Smooth muscle cell of the brain vasculature (primary cell): ENCODE data around the gene FNBP1.
"Not testable (repeated sequence)": the region's sequence is repeated elsewhere in the genome, so short reads cannot be mapped to it uniquely, and the experiment has no call there.

Experiments used
- DNase-seq: peaks from one replicate; pipeline ENCODE4 v3.0.0-alpha.2; 2012; ENCODE audit warnings: low read depth, low spot score

FNBP1 gene

DNA sequence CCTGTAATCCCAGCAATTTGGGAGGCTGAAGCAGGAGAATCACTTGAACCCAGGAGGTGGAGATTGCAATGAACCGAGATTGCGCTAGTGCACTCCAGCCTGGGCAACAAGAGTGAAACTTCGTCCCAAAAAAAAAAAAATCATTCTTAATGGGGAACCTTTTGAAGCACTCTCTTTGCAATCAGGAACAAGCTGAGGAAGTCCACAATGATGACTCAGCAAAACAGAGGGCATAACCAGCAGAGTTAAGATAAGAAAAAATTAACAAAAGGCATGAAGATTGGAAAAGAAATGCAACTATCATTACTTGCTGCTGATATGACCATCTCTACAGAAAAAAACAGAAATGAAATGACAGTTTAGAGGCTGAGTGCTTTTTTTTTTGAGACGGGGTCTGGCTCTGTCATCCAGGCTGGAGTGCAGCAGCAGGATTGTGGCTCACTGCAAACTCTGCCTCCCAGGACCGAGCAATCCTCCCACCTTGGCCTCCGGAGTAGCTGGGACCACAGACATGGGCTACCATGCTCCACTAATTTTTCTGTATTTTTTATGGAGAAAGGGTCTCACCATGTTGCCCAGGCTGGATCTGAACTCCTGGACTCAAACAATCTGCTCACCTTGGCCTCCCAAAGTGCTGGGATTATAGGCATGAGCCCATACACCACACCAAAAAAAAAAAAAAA lies 88.0 kb downstream of the FNBP1 start:
- DNase-seq = no peak

DNA sequence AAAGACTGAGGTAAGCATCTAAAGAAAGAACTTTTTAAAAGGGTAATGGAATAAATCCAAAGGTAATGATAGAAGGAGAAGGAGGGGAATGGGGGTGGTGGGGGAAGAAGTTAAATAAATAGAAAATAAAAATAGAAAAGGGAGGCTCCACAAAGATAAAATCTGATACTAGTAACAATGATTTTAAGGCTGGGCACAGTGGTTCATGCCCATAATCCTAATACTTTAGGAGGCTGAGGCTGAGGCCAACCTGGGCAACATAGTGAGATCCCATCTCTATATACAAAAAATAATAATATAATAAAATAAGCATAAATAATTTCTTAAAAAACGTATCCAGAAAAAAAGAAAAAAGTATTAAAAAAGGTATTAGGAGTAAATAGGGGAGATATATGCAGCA lies 89.3 kb downstream of the FNBP1 start:
- no peak for DNase-seq

GRCh38 chr9:129952337-129952736 lies 90.7 kb downstream of the FNBP1 start:
- DNase-seq = no peak

DNA sequence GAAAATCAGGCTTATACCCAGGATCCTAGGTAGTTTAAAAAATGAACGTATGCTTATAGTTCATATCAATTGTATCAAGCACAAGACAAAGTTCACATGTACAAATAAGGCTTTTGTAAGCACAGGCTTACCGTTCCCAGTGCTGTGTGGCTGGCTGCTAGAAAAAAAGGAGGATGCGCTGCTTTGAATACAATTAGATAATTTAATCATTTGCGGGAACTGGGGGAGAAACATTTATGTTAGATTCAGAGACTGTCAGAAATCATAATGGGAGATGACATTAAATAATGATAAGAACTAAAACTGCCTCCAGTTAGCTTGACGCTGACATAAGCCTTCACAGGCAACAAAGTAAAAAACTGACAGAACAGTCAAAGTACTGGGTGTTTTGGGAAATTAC lies 93.2 kb downstream of the FNBP1 start:
- no peak for DNase-seq

GRCh38 chr9:129948626-129949025 lies 94.4 kb downstream of the FNBP1 start:
- not testable (repeated sequence) for DNase-seq

DNA sequence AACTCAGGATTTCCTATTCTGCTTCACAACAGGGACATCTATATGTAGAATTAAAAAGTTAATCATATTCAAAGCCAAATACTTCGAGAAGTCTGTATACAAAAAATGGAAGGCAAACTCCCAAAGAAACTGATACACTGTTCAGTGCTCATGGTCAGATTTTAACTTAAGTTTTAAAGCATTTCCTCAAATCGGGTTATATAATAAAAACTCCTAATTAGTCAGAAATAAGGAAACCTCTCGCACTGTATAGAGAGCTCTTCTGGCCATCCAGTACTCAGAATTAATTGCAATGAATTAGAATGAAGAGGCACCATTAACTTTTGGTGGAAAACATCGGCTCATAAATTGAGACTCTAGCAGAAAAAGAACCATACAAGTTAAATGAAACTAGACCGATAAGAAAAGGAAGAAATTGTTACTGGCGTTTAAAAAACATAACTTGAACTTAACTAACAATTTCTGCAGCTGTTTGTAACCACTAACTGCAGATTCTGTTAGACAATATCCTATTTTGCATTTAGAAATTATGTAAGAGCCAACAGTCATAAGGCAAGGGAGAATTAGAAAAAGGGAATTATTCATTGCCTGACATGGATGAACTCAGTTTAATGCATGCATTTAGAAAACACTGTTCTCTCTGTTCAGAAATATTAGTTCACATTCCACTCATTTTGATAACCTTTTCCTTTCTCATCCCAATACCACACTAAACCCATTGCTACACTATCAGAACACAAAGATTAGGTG lies 96.6 kb downstream of the FNBP1 start:
- no peak for DNase-seq

GRCh38 chr9:129945314-129945713 lies 97.7 kb downstream of the FNBP1 start:
- DNase-seq = no peak

- no peak for DNase-seq
Measured at GRCh38 chr9:129944506-129945116, 98.4 kb downstream of the FNBP1 start.

DNA sequence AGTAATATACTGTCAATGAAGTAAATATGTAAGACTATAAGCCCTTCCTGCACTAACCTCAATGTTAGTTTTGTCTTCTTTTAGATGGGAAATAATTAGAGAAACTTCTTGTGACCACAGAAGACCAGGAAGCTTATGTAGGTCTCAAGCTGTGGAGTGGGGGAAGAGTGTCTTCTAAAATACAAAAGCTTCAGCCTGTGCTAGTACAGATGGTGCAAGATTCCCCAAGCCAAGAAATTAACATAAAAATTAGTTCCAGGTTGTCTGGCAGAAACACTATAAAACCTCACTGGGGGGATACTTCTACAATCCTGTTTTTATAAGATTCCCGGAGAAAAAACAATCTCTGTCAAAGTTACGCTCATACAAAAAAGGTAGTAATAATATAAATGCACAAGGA lies 103.6 kb downstream of the FNBP1 start:
- no peak for DNase-seq

DNA sequence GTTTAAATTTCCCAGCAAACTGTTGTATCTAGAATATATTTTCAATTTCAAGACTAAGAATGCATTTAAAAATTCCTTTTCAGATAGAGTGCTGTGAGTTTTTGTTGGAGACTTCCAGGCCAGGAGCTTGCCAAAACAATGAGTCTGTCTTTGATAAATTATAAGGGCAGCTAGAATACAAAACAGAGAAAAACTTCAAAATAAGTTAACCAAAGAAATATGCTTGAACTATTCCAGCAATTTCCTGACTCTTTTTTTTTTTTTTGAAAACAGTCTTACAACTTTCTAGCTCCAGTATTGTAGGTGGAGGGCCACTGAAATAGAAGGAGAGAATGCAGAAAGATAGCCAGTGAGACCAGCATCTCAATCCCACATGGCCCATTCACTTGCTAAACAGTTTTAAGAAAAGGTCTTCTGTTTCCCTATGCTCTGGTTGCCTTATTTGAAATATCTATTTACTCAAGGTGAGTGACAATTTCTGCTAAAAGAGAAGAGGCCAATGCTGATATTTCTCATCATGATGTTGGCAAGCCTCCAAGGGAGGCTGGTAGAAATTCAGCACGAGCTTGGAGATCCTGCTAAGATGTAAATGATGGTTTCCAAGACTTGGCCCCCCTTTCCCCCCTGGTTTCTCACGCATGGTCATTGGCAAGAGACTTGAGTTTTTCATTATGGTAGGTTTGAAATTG lies 104.6 kb downstream of the FNBP1 start:
- no peak for DNase-seq

DNA sequence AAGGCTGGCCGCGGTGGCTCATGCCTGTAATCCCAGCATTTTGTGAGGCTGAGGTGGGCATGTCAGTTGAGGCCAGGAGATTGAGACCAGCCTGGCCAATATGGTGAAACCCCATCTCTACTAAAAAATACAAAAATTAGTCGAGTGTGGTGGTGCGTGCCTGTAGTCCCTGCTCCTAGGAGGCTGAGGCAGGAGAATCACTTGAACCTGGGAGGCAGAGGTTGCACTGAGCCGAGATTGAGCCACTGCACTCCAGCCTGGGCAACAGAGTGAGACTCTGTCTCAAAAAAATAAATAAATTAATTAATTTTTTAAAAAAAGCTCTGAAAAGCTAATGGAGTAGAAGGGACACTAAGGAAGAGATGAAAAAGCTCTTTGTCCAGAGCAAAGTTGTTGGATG lies 105.1 kb downstream of the FNBP1 start:
- DNase-seq = not testable (repeated sequence)

DNA sequence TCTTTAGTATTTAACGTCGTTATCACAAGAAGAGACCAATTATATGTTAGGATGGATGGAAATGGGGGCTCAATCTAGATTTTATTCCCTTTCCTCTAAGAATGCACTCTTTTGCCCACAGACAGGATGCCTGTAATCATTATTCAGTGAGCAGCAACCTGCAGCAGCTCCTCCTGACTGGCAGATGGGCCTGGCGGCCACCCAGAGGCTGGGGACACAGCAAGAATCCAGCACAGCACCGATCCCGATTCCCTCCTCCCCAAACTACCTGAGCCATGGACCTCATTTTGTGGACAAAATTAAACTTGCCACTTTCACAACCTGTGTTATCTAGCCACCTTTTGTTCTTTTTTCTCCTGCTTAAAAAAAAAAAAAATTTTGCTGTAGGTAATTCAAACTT lies 106.8 kb downstream of the FNBP1 start:
- no peak for DNase-seq

DNA sequence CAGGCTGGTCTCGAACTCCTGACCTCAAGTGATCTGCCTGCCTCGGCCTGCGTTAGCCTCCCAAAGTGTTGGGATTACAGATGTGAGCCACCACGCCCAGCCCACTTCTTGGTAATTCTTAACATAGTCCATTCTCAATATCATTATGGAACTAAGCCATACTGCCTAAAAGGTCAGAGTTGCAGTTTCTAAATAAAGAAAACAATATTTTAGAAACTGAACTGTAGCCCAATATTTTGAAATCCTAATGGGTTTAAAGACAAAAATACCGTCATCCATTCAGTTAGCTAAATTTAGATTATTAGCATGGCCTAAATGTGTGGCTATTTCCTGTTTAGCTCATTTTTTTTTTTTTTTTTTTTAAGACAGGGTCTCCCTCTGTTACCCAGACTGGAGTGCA lies 108.2 kb downstream of the FNBP1 start:
- DNase-seq = no peak

DNA sequence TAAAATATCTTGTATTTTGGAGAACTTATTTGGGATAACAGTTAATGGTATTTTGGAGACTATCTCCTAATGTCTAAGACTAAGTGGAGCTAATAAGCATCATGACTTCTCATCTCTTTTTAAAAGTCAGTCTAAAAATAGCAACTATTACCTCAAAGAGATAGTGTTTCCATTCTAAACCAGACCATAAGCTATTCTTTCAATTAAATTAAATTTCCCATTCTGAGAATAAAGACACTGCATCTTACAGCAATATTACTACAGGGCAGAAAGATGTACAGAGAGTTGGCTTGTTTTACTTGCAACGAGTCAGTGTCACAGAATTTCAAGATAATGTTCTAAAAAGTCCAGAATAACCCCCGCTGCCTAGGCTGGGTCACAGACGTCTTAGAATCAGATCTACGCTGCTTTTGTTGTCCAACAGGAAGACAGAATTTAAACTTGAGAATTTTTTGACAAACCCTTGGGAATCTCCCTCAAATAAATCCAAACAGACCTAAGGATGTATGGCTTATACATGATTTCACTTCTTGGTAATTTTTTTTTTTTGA lies 108.9 kb downstream of the FNBP1 start:
- no peak for DNase-seq

DNA sequence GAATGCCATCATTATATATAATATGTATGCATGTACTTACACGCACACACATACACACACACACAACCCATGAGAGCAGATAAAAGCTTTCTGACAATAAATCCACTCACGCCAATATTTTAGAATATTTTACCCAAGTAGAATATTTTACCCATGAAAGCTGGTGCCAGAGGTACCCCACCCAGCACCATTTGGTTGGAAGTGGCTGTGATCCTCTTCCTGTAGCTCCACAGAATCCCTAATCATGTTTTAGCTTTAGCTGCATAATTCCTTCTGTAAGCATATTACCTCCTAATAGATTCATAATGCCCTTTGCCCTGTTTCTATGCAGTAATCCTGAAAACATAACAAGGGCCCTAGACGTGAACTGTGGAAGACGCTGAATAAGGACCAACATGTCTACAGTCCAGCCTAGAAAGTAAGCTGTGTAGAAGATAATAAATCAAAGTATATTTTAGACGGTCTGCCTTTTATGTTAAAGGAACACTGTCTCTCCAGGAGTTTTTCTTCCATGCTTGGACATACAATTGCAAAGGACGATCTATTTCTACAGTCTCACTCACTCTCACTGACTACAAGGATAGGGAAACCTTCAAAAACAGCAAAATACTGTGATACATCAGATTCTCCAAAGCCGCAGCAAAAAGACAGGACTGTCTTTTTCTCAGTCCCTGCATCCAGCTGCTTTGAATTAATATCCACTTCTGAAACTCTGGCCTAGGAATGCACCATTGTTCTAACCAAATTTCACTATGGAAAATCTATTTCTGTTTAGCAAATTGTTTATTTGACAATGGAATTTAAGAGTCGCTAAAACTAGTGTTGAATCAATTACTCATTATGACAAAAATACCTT lies 109.6 kb downstream of the FNBP1 start:
- no peak for DNase-seq

DNA sequence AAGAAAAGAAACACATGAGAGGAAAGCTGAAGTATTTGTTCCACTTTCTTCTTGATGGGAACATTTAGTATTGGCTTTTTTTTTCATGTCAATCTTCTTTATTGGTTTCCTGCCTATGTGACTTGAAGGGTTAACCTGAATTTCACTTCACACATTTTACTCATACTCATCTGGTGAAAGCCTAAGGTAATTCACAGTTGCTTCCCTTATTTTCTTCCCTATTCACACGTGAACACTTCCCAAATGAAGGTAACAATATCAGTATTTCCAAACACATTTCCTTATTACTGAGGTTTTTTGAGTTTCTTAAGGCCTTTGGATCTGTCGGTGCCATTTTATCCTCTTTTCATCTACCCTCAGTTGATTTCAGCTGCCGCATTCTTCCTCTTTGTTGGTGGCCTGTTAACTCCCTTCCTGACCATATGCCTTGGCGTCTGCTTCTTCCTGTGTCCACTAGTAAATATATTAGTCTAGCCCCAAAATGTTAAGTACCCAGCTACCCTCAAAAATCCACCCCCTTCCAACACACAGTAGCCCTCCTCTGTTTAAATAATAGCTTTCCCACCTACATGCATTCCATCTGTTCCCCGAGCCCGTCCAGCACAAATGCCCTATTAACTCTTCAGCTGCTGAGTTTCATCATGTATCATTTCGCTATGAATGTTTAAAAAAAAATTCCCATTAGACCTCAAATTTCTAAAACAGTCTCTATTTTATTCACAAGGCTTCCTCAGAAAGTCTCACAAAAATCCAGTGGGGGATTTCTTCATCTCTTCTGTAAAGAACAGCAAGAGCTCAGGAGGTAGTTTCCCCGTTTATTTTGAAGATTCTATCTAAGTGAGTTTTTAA lies 110.5 kb downstream of the FNBP1 start:
- no peak for DNase-seq

DNA sequence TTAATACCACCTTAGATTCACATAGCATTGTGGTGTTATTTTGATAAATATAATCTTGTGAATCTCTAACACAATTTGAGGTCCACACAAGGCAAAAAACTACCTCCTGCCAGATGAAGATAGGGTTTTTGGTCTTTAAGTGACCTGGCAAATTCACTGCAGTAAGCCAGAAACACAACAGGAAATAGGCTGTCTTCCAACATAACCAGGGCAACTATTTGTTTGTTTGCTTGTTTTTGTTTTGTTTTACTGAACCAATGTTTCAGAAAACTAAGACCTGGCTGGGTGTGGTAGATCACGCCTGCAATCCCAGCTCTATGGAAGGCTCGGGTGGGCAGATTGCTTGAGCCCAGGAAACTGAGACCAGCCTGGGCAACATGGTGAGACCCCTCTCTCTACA lies 112.2 kb downstream of the FNBP1 start:
- no peak for DNase-seq

GRCh38 chr9:129929496-129930125 lies 113.4 kb downstream of the FNBP1 start:
- no peak for DNase-seq

DNA sequence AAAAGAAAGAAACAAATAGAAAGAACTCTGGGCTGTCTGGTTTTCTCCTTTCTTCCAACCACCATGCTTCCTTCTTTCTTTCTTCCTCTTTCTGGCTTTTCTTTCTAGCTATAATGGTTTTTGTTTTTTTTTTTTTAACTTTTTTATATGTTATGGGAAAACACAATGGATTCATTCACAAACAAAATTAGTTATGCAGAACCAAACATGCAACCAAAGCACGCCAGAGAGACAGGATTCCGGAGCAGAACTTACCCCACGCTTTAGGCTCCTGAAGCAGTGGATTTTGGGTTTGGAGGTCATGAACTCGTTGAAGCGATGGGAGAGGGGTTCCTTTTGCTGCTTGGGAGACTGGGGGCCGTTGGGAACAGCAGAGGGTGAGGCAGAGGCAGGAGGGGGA lies 119.4 kb downstream of the FNBP1 start:
- DNase-seq = no peak

- DNase-seq = no peak
Measured at GRCh38 chr9:129921905-129922304, 121.1 kb downstream of the FNBP1 start.
